Measurements from ENCODE around the gene ACKR4.
"Not testable (repeated sequence)": the region's sequence is repeated elsewhere in the genome, so short reads cannot be mapped to it uniquely, and the experiment has no call there.

The ACKR4 gene

DNA sequence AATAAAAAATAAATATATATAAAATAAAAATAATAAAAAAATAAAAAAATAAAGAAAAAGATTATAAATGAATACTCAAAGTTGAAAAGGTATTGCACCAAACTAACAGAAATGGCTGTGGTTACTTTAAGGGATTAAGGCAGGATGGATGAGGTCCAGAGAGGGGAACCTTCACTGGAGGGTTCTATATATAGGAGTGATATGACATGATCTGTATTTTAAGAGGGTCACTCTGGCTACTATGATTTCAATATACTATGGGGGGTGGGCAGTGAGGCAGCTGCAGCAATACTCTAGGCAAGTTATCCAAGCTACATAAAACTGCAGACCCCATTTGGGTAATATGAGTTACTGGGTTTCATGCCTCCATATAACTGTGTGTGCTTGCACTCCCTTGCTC lies 38.0 kb downstream of the ACKR4 start:
- no peaks in the 10 kb centered on the region for H3K4me1 Mint-ChIP-seq (ENCODE audit: low read depth in 2 of 2)
- H3K36me3 Mint-ChIP-seq (ENCODE audit: insufficient read depth): peaks cover 21% of the 10 kb centered on the region
- no peaks in the 10 kb centered on the region for H3K27me3 Mint-ChIP-seq
- DNase-seq (no peak), ATAC-seq (replicated peaks) (no peak)
- H3K4me3 Mint-ChIP-seq: no peak overlapping the region
- no peak overlapping the region for H3K27ac Mint-ChIP-seq
- no peaks in the 10 kb centered on the region for H3K9me3 Mint-ChIP-seq

DNA sequence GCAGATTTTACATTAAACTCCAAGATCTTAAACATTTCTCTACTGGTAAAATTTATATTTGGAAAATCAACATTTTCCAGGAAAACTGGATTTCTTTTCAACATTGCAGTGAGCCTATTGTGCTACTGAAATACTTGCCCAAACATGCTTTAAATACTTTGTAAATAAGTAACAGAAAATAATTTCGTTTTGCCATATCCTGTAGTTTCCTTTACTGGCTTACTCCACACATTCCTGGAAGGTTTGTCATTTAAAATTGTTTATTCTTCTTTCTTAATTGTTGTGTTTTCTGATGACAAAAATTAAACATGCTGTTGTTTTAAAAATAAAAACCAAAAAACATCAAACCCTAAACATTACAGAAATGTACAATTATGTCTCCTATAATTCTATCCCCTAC lies 40.5 kb downstream of the ACKR4 start:
- Mint-ChIP-seq H3K27ac (no peak overlapping the region), H3K4me3 (no peak overlapping the region), H3K9me3 (no peaks in the 10 kb centered on the region), H3K36me3 (ENCODE audit: insufficient read depth) (peaks cover 23% of the 10 kb centered on the region), H3K27me3 (no peaks in the 10 kb centered on the region), H3K4me1 (ENCODE audit: low read depth in 2 of 2) (no peaks in the 10 kb centered on the region)
- ATAC-seq (replicated peaks): no peak
- no peak for DNase-seq

DNA sequence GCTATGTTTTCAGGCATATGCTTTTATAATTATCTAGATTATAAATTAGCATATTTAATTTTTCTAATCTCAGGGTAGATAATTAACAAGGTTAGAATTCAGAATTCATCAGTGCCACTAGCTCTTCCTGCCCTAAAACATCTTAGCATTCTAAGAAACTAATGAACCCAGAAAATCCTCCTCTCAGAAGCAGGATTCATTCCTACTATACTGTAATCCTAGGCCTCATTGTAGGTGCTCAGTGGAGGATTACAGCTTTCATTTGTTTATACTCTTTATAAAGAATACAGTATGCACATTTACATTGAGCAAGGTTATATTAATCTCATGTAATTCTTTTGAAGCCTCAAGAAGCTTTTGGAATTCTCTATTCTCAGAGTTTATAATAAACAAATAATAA lies 41.6 kb downstream of the ACKR4 start:
- H3K27ac Mint-ChIP-seq: no peak overlapping the region
- peaks cover 23% of the 10 kb centered on the region for H3K36me3 Mint-ChIP-seq (ENCODE audit: insufficient read depth)
- DNase-seq (no peak), ATAC-seq (replicated peaks) (no peak)
- no peaks in the 10 kb centered on the region for H3K9me3 Mint-ChIP-seq
- no peak overlapping the region for H3K4me3 Mint-ChIP-seq
- H3K27me3 Mint-ChIP-seq: no peaks in the 10 kb centered on the region
- peaks cover 0 to 7% of the 10 kb centered on the region in 2 donors for H3K4me1 Mint-ChIP-seq (ENCODE audit: low read depth in 2 of 2)

DNA sequence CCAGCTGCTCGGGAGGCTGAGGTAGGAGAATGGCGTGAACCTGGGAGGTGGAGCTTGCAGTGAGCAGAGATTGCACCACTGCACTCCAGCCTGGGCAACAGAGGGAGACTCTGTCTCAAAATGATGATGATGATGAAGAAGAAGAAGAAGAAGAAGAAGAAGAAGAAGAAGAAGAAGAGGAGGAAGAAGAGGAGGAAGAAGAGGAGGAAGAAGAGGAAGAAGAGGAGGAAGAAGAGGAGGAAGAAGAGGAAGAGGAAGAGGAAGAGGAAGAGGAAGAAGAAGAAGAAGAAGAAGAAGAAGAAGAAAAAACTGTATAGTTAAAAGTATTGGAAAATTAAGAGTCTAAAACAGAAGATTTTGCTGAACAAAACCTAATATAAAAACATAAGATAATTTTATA lies 44.4 kb downstream of the ACKR4 start:
- not testable (repeated sequence) for H3K4me3 Mint-ChIP-seq; H3K27ac Mint-ChIP-seq; DNase-seq; H3K9me3 Mint-ChIP-seq; H3K4me1 Mint-ChIP-seq (ENCODE audit: low read depth in 2 of 2); H3K27me3 Mint-ChIP-seq; ATAC-seq (replicated peaks)
- peaks cover 23% of the 10 kb centered on the region for H3K36me3 Mint-ChIP-seq (ENCODE audit: insufficient read depth)

DNA sequence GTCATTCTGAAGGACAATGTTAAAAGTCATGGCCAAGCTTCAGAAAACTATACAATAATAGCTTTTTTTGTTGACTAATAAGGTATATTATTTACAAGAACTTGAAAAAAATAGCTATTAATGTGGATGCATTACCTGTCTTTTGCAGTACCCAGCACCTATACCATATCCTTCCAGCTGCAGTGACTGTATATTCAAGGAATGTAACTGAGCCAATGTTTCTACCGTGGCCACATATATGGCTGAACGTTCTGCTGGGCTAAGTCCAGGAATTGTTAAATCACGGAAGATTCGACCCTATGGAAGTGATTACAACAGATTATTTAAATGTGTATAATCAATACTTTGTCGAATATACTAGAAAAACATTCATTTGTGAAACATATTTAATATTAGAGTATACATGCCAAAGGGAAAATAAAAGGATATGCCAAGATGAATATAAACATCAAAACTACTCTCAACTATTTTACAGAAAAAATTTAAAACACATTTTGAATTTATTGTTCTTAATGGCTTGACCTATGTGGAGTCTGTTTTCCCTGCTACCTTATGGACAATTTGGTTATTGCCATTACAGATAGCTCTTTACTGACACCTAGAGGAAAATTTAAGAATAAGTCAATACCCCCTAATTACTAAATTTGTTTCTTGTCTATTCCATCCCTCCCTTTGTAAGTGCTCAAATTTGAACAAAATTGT lies 44.9 kb downstream of the ACKR4 start:
- H3K27ac Mint-ChIP-seq: no peak overlapping the region
- no peak for DNase-seq
- peak; percentile 68 for ATAC-seq (replicated peaks)

DNA sequence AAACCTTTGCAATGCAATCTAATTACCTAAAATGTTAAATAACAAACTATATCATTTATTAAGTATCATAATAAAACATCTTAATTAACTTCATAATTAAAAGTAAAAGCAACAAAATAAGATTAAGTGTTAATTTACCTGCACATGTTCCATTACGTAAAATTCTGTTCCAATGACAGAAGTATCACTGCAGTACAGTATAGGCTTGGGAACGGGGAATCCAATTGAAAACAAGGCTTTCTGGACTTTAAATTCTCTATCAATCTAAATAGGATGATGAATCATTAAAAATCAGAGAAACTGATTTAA lies 45.4 kb downstream of the ACKR4 start:
- no peaks in the 10 kb centered on the region for H3K9me3 Mint-ChIP-seq
- H3K4me1 Mint-ChIP-seq (ENCODE audit: low read depth in 2 of 2): peaks cover 0 to 7% of the 10 kb centered on the region in 2 donors
- no peak for ATAC-seq (replicated peaks)
- H3K27me3 Mint-ChIP-seq: no peaks in the 10 kb centered on the region
- no peak for DNase-seq
- no peak overlapping the region for H3K27ac Mint-ChIP-seq
- H3K4me3 Mint-ChIP-seq: no peak overlapping the region
- peaks cover 23% of the 10 kb centered on the region for H3K36me3 Mint-ChIP-seq (ENCODE audit: insufficient read depth)

More for the DNA sequence above, 44.9 kb downstream of the ACKR4 start:
- Mint-ChIP-seq H3K4me3 (no peak overlapping the region), H3K27me3 (no peaks in the 10 kb centered on the region), H3K4me1 (ENCODE audit: low read depth in 2 of 2) (peaks cover 0 to 7% of the 10 kb centered on the region in 2 donors), H3K9me3 (no peaks in the 10 kb centered on the region), H3K36me3 (ENCODE audit: insufficient read depth) (peaks cover 23% of the 10 kb centered on the region)

DNA sequence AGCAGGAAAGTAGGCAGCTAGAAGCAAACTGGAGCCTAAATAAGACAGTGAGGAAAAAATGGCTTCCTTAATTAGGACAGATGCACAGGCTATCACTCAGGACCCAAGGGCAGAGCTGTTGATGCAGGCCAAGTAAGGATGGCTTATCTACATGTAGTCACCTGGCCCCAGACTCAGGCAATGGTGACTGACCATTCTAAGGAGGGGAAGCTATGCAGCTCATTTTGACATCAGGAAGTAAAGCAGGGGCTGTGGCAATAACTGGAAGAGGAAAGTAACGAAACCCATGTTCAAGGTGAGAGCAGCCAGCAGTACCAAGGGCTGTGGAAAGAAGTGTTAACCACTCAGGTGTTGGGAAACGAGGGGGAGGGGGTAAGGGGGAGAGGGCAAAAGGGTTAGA lies 46.3 kb downstream of the ACKR4 start:
- Mint-ChIP-seq H3K4me3 (no peak overlapping the region), H3K9me3 (no peaks in the 10 kb centered on the region), H3K4me1 (ENCODE audit: low read depth in 2 of 2) (peaks cover 0 to 7% of the 10 kb centered on the region in 2 donors), H3K27me3 (no peaks in the 10 kb centered on the region), H3K27ac (peak overlapping the region in 1 of 2 donors; percentile 83), H3K36me3 (ENCODE audit: insufficient read depth) (peaks cover 22% of the 10 kb centered on the region)
- DNase-seq (no peak), ATAC-seq (replicated peaks) (no peak)

DNA sequence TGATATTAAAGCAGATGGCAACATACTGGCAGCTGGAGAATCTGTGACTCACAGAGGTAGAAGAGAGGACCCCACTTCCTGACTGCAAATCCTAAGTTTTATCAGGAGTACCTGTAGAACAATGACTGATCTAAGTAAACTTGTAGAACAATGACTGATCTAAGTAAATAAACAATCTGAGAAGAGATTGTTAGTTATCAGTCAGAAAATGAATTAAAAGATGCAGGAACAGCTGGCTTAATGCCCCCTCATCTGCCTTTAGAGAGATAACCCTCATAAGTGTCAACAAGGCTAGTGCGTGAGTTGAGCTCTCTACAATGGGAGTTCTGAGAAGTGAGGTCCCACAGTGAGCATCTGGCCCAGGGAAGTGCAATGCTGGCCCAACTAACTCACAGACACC lies 48.0 kb downstream of the ACKR4 start:
- peaks cover 6% of the 10 kb centered on the region for H3K36me3 Mint-ChIP-seq (ENCODE audit: insufficient read depth)
- no peak overlapping the region for H3K4me3 Mint-ChIP-seq
- peaks cover 0 to 7% of the 10 kb centered on the region in 2 donors for H3K4me1 Mint-ChIP-seq (ENCODE audit: low read depth in 2 of 2)
- no peaks in the 10 kb centered on the region for H3K9me3 Mint-ChIP-seq
- ATAC-seq (replicated peaks) (no peak), DNase-seq (no peak)
- H3K27ac Mint-ChIP-seq: peak overlapping the region in 1 of 2 donors; percentile 30
- H3K27me3 Mint-ChIP-seq: no peaks in the 10 kb centered on the region

DNA sequence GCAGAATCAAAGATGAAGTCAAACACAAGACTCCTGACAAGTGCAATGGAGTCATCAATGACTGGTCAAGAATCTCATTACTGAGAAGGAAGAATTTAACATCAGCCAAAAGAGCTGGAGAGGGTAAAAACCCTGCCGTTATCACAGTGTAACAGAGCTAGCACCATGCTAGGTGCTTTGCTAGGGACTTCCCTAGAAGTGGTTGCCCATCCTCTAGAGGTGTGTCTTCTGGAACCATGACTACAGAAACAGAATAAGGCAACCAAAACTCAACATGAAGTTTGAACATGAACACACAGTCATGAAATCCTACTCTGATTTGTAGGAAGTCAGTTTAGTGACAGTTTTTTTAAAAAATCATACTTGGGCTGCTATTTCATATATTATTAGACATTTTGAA lies 53.1 kb downstream of the ACKR4 start:
- Mint-ChIP-seq H3K4me1 (ENCODE audit: low read depth in 2 of 2) (peaks cover under 1 to 1% of the 10 kb centered on the region in 2 donors), H3K4me3 (no peak overlapping the region), H3K27me3 (no peaks in the 10 kb centered on the region), H3K9me3 (no peaks in the 10 kb centered on the region), H3K27ac (no peak overlapping the region), H3K36me3 (ENCODE audit: insufficient read depth) (no peaks in the 10 kb centered on the region)
- ATAC-seq (replicated peaks): no peak
- no peak for DNase-seq
